ENCODE results near the gene SMOC2. TPM values are rescaled to one million over a fixed set of nuclear protein-coding genes. Genes with fewer than 3 reads are reported as not detected.

The SMOC2 gene
- total RNA-seq, 2 donors from 2014 or later: not detected

DNA sequence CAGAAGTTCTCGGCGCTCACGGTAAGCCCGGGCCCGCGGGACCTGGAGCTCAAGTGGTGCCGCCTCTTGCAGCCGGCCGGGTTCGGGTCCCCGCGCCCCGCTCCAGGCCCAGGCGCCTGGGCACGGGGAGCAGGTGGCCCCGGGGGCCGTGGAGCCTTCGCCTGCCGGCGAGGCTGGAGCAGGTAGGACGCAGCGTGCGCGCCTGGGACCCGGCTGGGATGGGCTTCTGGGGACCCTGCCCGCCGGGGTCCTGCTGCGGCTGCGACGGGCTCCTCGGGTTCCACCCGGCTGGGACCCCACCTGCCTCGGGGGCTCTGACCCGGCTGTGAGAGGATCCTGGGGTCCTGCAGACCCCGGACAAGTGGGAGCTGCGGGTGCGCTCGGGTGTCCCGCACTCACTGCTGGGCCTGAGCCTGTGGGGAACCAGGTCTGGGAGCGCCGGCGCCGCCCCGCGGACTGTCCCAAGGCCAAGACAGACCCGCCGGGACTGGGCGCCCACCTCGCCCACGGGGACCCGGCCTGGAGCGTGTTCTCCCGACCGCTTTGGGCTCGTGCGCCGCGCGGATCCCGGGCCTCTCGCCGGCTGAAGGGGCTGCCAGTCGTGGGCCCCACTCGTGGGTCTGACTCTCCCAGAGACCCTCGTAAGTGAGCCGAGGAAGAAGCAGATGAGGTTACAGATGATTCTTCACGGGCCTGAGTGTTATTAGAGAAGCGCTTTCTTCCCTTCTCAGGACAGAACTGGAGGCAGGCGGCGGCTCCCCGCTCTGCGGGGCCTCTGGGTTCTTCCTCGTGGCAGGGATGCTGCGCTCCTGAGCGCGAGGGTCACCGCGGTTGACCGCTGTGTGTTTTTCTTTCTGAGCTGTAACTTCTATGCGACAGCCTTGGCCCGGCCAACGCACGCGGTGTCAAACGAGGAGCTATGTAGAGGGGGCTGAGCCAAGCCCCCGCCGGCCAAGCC, 729 bp downstream of the SMOC2 start:
- ATAC-seq: no peak

DNA sequence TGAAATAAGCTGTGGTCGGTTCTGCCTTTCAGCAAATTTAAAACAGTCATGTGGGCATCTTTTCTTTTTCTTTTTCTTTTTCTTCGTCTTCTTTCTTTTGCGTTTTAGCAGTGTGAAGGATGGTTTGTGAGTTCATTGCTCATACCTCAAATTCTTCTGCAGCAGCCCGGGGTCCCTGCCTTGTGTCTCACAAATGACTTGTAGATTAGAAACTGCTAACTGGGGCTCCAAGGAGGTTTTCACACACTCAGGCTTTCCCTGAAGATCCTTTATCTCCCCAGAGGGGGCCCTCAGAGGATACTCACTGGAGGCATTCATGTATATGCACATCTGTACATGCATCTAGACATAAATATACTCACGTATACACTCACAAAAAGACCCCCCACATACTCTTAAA, 1.7 kb downstream of the SMOC2 start:
- peak overlapping the region; percentile 19 for H3K4me3 Mint-ChIP-seq
- H3K27me3 Mint-ChIP-seq: peaks cover 78% of the 10 kb centered on the region
- H3K36me3 Mint-ChIP-seq (ENCODE audit: low read depth): no peaks in the 10 kb centered on the region
- no peak overlapping the region for H3K27ac Mint-ChIP-seq
- no peak for DNase-seq
- H3K4me1 Mint-ChIP-seq: peaks cover 4% of the 10 kb centered on the region
- ATAC-seq: no peak
- H3K9me3 ChIP-seq (ENCODE audit: control insufficient read depth, low read length, poor library complexity, severe bottlenecking): no peaks in the 10 kb centered on the region

More for the DNA sequence above, 729 bp downstream of the SMOC2 start:
- Mint-ChIP-seq H3K27ac (no peak overlapping the region), H3K4me1 (peaks cover 4% of the 10 kb centered on the region), H3K4me3 (no peak overlapping the region), H3K36me3 (ENCODE audit: low read depth) (no peaks in the 10 kb centered on the region), H3K27me3 (peaks cover 74% of the 10 kb centered on the region)
- no peaks in the 10 kb centered on the region for H3K9me3 ChIP-seq (ENCODE audit: control insufficient read depth, low read length, poor library complexity, severe bottlenecking)
- DNase-seq: no peak

DNA sequence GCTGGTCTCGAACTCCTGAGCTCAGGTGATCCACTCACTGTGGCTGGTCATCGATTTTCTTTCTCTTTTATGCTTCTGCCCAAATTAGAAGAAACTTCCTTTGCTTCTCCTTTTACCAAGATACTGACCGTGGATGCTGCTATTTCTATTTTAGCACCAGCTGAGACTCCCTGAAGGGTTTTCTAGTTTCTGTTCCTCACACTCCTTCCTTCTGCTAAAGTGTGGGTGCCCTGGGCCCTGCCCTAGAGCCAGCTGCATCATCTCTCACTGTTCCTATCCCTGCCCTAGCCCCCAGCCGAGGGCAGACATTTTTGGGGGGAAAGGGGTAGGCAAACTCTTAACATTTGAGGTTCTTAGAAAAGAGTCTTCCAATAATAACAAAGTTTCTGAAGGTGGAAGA, 6.3 kb downstream of the SMOC2 start:
- Mint-ChIP-seq H3K27me3 (peaks cover 82% of the 10 kb centered on the region), H3K4me1 (peaks cover 4% of the 10 kb centered on the region), H3K4me3 (no peak overlapping the region), H3K27ac (no peak overlapping the region), H3K36me3 (ENCODE audit: low read depth) (no peaks in the 10 kb centered on the region)
- no peaks in the 10 kb centered on the region for H3K9me3 ChIP-seq (ENCODE audit: control insufficient read depth, low read length, poor library complexity, severe bottlenecking)
- DNase-seq (no peak), ATAC-seq (no peak)

DNA sequence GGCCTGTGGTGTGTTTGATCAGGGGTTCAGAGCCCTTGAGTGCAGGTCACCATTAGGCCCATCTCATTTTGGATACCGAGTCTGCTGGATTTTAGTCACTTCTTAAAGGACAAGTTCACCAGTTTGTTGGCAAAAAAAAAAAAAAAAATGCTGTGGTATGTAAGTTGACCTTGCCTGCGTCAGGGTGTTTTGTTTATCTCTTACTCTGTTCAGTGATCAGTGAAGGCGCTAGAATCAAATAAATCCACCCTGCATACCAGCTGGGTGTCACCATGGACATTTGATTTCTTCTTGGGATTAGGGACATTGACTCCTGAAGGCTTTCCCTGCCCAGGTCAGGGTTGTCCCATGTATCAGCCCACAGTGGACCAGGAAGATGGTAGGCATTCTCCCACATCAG, 6.7 kb downstream of the SMOC2 start:
- peaks cover 2% of the 10 kb centered on the region for H3K4me1 Mint-ChIP-seq
- H3K36me3 Mint-ChIP-seq (ENCODE audit: low read depth): no peaks in the 10 kb centered on the region
- H3K27me3 Mint-ChIP-seq: peaks cover 78% of the 10 kb centered on the region
- H3K27ac Mint-ChIP-seq: no peak overlapping the region
- no peaks in the 10 kb centered on the region for H3K9me3 ChIP-seq (ENCODE audit: control insufficient read depth, low read length, poor library complexity, severe bottlenecking)
- no peak overlapping the region for H3K4me3 Mint-ChIP-seq
- DNase-seq (no peak), ATAC-seq (no peak)

DNA sequence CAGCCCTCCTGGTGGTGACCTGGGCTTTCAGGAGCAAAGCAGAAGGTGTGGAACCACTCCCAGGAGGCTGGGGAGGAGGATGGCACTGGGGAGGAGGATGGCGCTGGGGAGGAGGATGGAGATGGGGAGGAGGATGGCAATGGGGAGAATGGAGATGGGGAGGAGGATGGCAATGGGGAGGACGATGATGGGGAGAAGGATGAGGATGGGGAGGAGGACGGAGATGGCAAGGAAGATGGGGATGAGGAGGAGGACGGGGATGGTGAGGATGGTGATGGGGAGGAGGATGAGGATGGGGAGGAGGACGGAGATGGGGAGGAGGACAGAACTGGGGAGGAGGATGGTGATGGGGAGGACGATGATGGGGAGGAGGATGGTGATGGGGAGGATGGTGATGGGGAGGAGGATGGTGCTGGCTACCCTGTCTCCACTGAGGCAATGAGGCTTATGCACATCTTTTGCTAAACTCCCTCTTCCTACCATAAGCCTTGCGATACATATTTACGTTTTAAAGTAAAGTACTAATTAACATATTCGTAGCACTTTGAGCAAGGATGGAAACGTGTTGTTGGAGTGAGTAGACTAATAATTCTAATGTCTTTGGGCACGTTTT, 7.4 kb downstream of the SMOC2 start:
- no peaks in the 10 kb centered on the region for H3K9me3 ChIP-seq (ENCODE audit: control insufficient read depth, low read length, poor library complexity, severe bottlenecking)
- ATAC-seq (no peak), DNase-seq (no peak)
- peaks cover under 1% of the 10 kb centered on the region for H3K36me3 Mint-ChIP-seq (ENCODE audit: low read depth)
- peaks cover 74% of the 10 kb centered on the region for H3K27me3 Mint-ChIP-seq
- no peaks in the 10 kb centered on the region for H3K4me1 Mint-ChIP-seq
- no peak overlapping the region for H3K4me3 Mint-ChIP-seq
- no peak overlapping the region for H3K27ac Mint-ChIP-seq

DNA sequence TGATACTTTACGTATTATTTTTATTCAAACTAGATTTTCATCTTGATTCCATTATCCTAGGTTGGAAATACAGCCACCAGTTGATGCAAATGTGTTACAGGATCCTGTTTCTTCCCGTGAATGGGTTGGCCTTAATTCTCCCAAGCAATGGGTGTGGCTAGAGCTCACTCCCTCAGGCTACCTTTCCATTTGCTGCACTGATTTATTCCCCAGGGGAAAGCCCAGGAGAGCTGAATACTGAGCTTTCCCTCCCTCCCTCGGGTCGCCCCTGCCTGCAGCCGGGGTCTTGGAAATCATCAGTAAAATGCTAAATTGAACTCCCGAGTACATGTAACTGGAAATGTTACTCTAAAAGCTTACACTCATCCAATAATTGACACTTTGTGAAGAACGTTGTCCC, 9.9 kb downstream of the SMOC2 start:
- Mint-ChIP-seq H3K27me3 (peaks cover 57% of the 10 kb centered on the region), H3K36me3 (ENCODE audit: low read depth) (peaks cover 3% of the 10 kb centered on the region), H3K4me1 (no peaks in the 10 kb centered on the region), H3K4me3 (no peak overlapping the region), H3K27ac (no peak overlapping the region)
- ATAC-seq: no peak
- no peak for DNase-seq
- H3K9me3 ChIP-seq (ENCODE audit: control insufficient read depth, low read length, poor library complexity, severe bottlenecking): no peaks in the 10 kb centered on the region

DNA sequence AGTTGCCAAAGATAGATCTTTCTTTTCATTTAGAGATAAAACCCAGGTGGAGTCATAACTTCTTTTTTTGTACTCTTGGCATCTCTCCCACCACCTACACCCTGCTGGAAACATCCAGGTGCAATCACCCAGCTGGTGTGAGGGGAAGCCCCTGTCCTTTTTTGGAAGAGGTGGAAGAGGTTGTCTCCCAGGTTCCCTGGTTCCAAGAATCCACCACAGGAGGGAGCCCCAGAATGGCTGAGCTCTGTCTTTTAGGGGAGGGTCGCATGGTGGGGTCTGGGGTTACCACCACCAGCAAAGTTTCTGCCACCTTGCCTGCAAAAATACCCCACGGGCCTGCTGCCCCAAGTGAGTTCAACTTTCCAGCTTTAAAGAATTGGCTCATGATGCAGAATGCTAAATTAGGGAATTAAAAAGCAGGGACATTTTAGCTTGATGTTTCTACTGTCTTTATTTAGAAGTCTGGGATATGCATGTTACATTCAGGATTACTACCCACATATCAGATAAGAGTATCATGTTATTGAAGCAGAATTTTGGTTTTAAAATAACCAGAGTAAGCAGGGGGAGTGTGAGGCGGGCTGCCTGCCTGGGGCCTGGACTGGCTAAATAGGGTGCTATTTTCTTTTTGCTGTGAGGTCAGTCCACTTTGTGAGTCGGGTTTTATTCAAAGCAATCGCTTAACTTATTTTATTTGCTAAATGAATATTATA, 11.0 kb downstream of the SMOC2 start:
- Mint-ChIP-seq H3K4me3 (no peak overlapping the region), H3K36me3 (ENCODE audit: low read depth) (peaks cover 3% of the 10 kb centered on the region), H3K27me3 (peaks cover 48% of the 10 kb centered on the region), H3K4me1 (no peaks in the 10 kb centered on the region), H3K27ac (no peak overlapping the region)
- H3K9me3 ChIP-seq (ENCODE audit: control insufficient read depth, low read length, poor library complexity, severe bottlenecking): no peaks in the 10 kb centered on the region
- DNase-seq (no peak), ATAC-seq (no peak)

DNA sequence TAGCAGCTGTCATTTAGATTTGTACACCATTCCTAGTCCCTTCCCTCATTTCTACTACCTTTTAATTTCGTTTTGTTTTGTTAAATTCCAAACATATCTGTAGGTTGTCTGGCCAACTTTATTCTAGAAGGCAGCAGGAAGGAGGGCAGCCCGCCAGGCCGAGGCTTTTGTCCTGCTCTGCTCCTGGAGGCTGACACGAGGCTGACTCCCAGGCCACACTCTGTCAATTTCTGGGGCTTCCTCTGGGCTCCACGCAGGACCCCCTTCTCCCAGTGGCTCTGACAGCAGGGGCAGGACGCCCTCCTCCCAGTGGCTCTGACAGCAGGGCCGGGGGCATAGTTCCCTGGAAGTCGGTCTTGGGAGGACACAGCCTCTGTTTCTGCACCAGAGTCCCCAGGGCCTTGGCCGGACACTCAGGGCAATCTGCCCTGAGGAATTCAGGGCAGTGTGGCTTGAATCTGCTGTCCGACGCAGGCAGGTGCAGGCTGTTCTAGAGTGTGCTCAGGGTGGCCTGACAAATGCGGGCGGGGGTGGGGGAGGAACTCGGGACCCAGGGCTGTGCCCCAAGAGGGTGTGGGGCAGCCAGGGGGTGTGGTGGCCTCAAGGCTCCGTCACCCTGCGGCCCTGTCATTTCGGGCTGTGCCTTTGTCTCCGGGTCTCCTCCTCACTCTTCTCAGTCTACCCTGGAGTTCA, 11.8 kb downstream of the SMOC2 start:
- no peak for ATAC-seq
- peaks cover 39% of the 10 kb centered on the region for H3K27me3 Mint-ChIP-seq
- H3K4me3 Mint-ChIP-seq: no peak overlapping the region
- H3K27ac Mint-ChIP-seq: no peak overlapping the region
- DNase-seq: no peak
- H3K9me3 ChIP-seq (ENCODE audit: control insufficient read depth, low read length, poor library complexity, severe bottlenecking): no peaks in the 10 kb centered on the region
- H3K4me1 Mint-ChIP-seq: no peaks in the 10 kb centered on the region
- peaks cover 3% of the 10 kb centered on the region for H3K36me3 Mint-ChIP-seq (ENCODE audit: low read depth)

DNA sequence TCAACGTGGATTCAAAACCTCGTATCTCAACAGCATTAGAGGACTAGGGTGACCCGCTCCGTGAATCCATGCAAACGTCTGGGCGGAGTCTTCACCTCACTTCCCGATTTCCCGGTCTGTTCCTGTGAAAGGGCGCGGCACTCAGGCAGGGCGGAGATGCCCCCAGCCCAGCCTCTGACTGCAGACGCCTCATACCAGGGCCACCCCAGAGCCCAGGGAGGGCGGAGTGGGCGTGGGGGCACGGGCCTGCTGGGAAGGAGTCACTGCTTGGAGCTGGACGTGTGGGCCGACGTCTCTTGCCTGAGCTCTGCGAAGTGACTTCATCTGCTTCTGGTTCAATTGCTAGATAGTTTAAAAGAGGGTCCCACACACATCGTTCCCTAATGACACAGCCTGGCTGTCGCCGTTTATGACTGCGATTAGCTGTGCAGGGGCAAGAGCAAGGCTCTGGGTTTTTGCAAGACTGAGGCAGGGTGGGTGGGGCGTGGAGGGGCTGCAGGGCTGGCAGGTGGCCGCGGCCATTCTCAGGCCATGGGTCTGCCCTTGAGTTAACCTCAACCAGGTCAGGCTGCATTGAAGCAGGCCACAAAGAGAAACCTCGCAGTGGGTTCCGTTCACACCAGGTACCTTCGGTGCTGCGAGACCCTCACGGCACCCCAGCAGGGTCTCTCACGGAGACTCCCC, 15.0 kb downstream of the SMOC2 start:
- Mint-ChIP-seq H3K4me1 (no peaks in the 10 kb centered on the region), H3K36me3 (ENCODE audit: low read depth) (peaks cover 3% of the 10 kb centered on the region), H3K27me3 (peaks cover 32% of the 10 kb centered on the region), H3K4me3 (no peak overlapping the region), H3K27ac (no peak overlapping the region)
- H3K9me3 ChIP-seq (ENCODE audit: control insufficient read depth, low read length, poor library complexity, severe bottlenecking): no peaks in the 10 kb centered on the region
- DNase-seq (no peak), ATAC-seq (no peak)

DNA sequence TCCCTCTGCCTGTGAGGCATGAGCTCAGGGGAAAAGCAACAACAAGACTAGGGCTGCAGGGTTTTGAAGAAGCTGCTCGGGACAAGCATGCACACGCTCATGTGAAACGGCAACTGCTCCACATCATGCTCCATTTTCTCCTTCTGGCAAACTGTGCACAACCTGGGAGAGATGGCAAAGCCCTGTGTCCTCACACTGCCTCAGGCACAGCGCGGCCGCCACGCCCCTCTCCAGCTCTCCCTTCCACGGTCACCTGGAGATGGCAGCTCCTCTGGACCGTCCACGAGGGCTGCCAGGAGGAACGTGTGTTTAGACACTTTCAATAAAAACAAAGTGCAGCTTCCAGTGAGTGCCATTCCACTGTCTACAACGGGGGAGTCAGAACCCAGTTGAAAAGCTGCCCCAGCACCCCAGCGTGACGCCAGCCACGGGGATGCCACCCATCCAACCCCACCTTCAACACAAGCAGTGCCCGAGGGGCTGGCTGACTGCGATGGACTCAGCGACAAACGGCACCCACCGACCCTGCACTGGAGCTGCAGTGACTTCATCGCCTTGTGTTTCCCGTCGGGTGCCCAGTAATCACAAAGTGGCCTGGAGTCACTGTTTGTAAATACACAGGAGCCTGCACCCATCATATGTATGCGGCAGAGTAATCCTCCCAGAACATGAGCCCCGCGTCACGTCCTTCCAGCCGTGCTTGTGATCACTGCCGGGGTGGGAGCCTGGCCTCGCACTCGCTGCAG, 16.1 kb downstream of the SMOC2 start:
- H3K27me3 Mint-ChIP-seq: peaks cover 21% of the 10 kb centered on the region
- no peaks in the 10 kb centered on the region for H3K4me1 Mint-ChIP-seq

DNA sequence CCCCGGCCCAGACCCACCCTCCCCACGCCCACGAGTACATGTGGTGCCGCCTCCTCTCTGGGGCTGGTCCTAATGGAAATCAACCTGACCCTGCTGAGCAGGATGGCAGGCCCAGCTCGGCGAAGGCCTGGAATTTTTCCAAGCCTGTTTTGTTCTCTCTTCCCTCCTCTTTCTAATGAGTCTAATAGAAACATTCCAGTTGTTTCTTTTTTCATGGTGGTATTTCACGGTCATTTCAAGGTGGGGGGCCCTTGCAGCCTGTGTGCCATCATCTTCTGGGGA, 16.6 kb downstream of the SMOC2 start:
- no peak overlapping the region for H3K4me3 Mint-ChIP-seq
- DNase-seq (no peak), ATAC-seq (no peak)
- no peak overlapping the region for H3K27ac Mint-ChIP-seq
- peaks cover 25% of the 10 kb centered on the region for H3K27me3 Mint-ChIP-seq
- no peaks in the 10 kb centered on the region for H3K9me3 ChIP-seq (ENCODE audit: control insufficient read depth, low read length, poor library complexity, severe bottlenecking)
- H3K36me3 Mint-ChIP-seq (ENCODE audit: low read depth): peaks cover 3% of the 10 kb centered on the region
- no peaks in the 10 kb centered on the region for H3K4me1 Mint-ChIP-seq

More for the DNA sequence above, 16.1 kb downstream of the SMOC2 start:
- ATAC-seq (no peak), DNase-seq (no peak)
- H3K9me3 ChIP-seq (ENCODE audit: control insufficient read depth, low read length, poor library complexity, severe bottlenecking): no peaks in the 10 kb centered on the region
- peaks cover 3% of the 10 kb centered on the region for H3K36me3 Mint-ChIP-seq (ENCODE audit: low read depth)
- H3K4me3 Mint-ChIP-seq: no peak overlapping the region
- no peak overlapping the region for H3K27ac Mint-ChIP-seq

DNA sequence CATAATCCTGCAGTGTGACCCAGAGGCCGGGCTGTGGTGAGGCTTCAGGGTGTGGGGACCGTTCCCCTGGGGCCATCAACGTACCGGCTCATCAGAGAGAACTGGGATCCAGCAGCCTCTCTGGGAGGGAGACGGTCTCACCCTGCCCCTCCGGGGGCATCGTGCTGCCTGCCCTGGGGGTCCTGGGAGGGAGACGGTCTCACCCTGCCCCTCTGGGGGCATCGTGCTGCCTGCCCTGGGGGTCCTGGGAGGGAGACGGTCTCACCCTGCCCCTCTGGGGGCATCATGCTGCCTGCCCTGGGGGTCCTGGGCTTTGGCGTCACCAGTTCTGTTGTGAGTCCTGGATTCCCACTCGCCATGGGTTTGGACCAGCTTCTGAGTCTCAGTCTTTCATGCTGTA, 17.1 kb downstream of the SMOC2 start:
- no peaks in the 10 kb centered on the region for H3K9me3 ChIP-seq (ENCODE audit: control insufficient read depth, low read length, poor library complexity, severe bottlenecking)
- Mint-ChIP-seq H3K27me3 (peaks cover 29% of the 10 kb centered on the region), H3K27ac (no peak overlapping the region), H3K4me1 (no peaks in the 10 kb centered on the region), H3K4me3 (no peak overlapping the region), H3K36me3 (ENCODE audit: low read depth) (peaks cover 3% of the 10 kb centered on the region)
- ATAC-seq (no peak), DNase-seq (no peak)

Data from T-helper 17 cell (primary cell).